Liver (tissue), 9 donors: ENCODE measurements around the gene GATB. TPM values are rescaled to one million over a fixed set of nuclear protein-coding genes. Genes with fewer than 3 reads are reported as not detected.
A peak's percentile ranks its signal among the peaks of the same experiment; 100 is the strongest.

Experiments used
- DNase-seq: peaks from one replicate; pipeline ENCODE4 v3.0.0-alpha.2; 2017; ENCODE audit warnings: low spot score
- H3K27ac ChIP-seq, 2 donors: one replicate each; pipeline ENCODE4 v1.7.0; 2013; ENCODE audit warnings: inconsistent platforms in 2 of 2, low read length in 2 of 2, control low read depth in 1 of 2, low read depth in 1 of 2, mild to moderate bottlenecking in 1 of 2
- H3K27me3 ChIP-seq, 4 donors: one replicate each; pipeline versions ENCODE4 v1.6.1 to v1.7.0; 2013; ENCODE audit warnings: low read length in 3 of 4, inconsistent platforms in 1 of 4, mild to moderate bottlenecking in 1 of 4, moderate library complexity in 1 of 4; ENCODE audit not compliant: control insufficient read depth in 4 of 4, insufficient read depth in 4 of 4
- H3K36me3 ChIP-seq, 4 donors: one replicate each; pipeline versions ENCODE4 v1.6.1 to v1.7.0; 2013; ENCODE audit warnings: low read length in 3 of 4, mild to moderate bottlenecking in 3 of 4, low read depth in 1 of 4, moderate library complexity in 1 of 4; ENCODE audit not compliant: control insufficient read depth in 4 of 4, insufficient read depth in 3 of 4
- H3K4me1 ChIP-seq, 4 donors: one replicate each; pipeline versions ENCODE4 v1.6.1 to v1.7.0; 2013; ENCODE audit warnings: low read length in 3 of 4, mild to moderate bottlenecking in 3 of 4, moderate library complexity in 1 of 4; ENCODE audit not compliant: control insufficient read depth in 4 of 4, insufficient read depth in 4 of 4
- H3K4me3 ChIP-seq, 3 donors: one replicate each; pipeline versions ENCODE4 v1.6.1 to v1.7.0; 2013; ENCODE audit warnings: low read length in 3 of 3, control low read depth in 1 of 3, low read depth in 1 of 3, mild to moderate bottlenecking in 1 of 3
- H3K9ac ChIP-seq, 2 donors: one replicate each; pipeline ENCODE4 v1.7.0; 2013; ENCODE audit warnings: low read length in 2 of 2, mild to moderate bottlenecking in 2 of 2, moderate library complexity in 2 of 2, control low read depth in 1 of 2, low read depth in 1 of 2
- H3K9me3 ChIP-seq, 4 donors: one replicate each; pipeline versions ENCODE4 v1.6.1 to v1.7.0; 2013; ENCODE audit warnings: low read length in 3 of 4; ENCODE audit not compliant: control insufficient read depth in 4 of 4
- ATF3 ChIP-seq: IDR thresholded peaks from 2 replicates; pipeline ENCODE4 v1.6.1; 2016; ENCODE audit warnings: antibody characterized with exemption
- CTCF ChIP-seq: fragments of 150-350 bp; IDR thresholded peaks from 2 replicates; pipeline ENCODE4 v1.5.1; 2017; ENCODE audit warnings: improper control_type of control experiment, low read depth, low read length; ENCODE audit not compliant: missing input control
- EGR1 ChIP-seq, 2 donors: IDR thresholded peaks; 2 replicates each; pipeline ENCODE4 v1.6.1; 2016 to 2018; ENCODE audit warnings: antibody characterized with exemption in 2 of 2, low read depth in 2 of 2
- FOXA2 ChIP-seq: IDR thresholded peaks from 2 replicates; pipeline ENCODE4 v1.6.1; 2016; ENCODE audit warnings: antibody characterized with exemption
- HNF4A ChIP-seq, 2 donors: conservative IDR thresholded peaks; 2 replicates each; pipeline ENCODE4 v1.6.1; 2016; ENCODE audit warnings: antibody characterized with exemption in 2 of 2, mild to moderate bottlenecking in 2 of 2
- JUND ChIP-seq, 2 donors: IDR thresholded peaks; 2 replicates each; pipeline ENCODE4 v1.6.1; 2016; ENCODE audit warnings: antibody characterized with exemption in 2 of 2
- MAX ChIP-seq: IDR thresholded peaks from 2 replicates; pipeline ENCODE4 v1.6.1; 2016; ENCODE audit warnings: antibody characterized with exemption
- NR2F2 ChIP-seq: IDR thresholded peaks from 2 replicates; pipeline ENCODE4 v1.6.1; 2016; ENCODE audit warnings: antibody characterized with exemption
- RAD21 ChIP-seq, 2 donors: IDR thresholded peaks; 2 replicates each; pipeline ENCODE4 v1.6.1; 2016; ENCODE audit warnings: antibody characterized with exemption in 2 of 2, mild to moderate bottlenecking in 2 of 2
- REST ChIP-seq: IDR thresholded peaks from 2 replicates; pipeline ENCODE4 v1.6.1; 2016; ENCODE audit warnings: antibody characterized with exemption, mild to moderate bottlenecking
- RXRA ChIP-seq, 2 donors: IDR thresholded peaks; 2 replicates each; pipeline ENCODE4 v1.6.1; 2017 to 2018; ENCODE audit warnings: antibody characterized with exemption in 2 of 2, mild to moderate bottlenecking in 1 of 2
- TAF1 ChIP-seq: conservative IDR thresholded peaks from 2 replicates; pipeline ENCODE4 v1.6.1; 2016; ENCODE audit warnings: antibody characterized with exemption, mild to moderate bottlenecking
- ZBTB33 ChIP-seq: IDR thresholded peaks from 2 replicates; pipeline ENCODE4 v1.6.1; 2016; ENCODE audit warnings: antibody characterized with exemption
- WGBS: extraction: QIAGEN DNeasy Blood & Tissue Kit; methylation state at CpG from one replicate; pipeline ENCODE4 v1.1.7; 2013; 5-methylcytosine and 5-hydroxymethylcytosine counted together
- polyA plus RNA-seq, 2 donors: library from polyadenylated mRNA; stranded (reverse) in 1 of 2; unstranded in 1 of 2; fragments of 200-250 nt in 1 of 2; fragments of >200 nt in 1 of 2; fragmentation: Nextera tagmentation in 1 of 2; extraction: Ambion mirVana in 1 of 2; gene quantifications; one replicate each; pipeline versions ENCODE4 v1.2.1 to v1.2.3, GENCODE V29; 2013 to 2015
- total RNA-seq, 2 donors: library from RNA; depleted of rRNA; stranded (reverse); fragments of >200 nt; gene quantifications; one replicate each; pipeline ENCODE4 v1.2.3, GENCODE V29; 2014
- donor health status: healthy.
- donor health status: healthy.
- donor health status: healthy.
- donor health status: healthy.
- donor health status: healthy.

The GATB gene
- total and polyA plus RNA-seq, 4 donors: 10.4 to 17.3 (median 12.5) TPM

- no peak overlapping the region for H3K9ac ChIP-seq
- no peaks in the 10 kb centered on the region for H3K27me3 ChIP-seq
- H3K4me1 ChIP-seq: peaks cover 0 to 12% (median 10%) of the 10 kb centered on the region in 4 donors
- peaks cover 0 to 20% (median 8%) of the 10 kb centered on the region in 4 donors for H3K36me3 ChIP-seq
- DNase-seq: no peak
- H3K27ac ChIP-seq: no peak overlapping the region
- TF ChIP-seq TAF1 (no peak), HNF4A (conservative IDR thresholded peaks at IDR 0.05) (no peak), RXRA (IDR thresholded peaks at IDR 0.05) (no peak), ATF3 (no peak), REST (no peak), CTCF (no peak), RAD21 (IDR thresholded peaks at IDR 0.05) (no peak), NR2F2 (no peak), EGR1 (IDR thresholded peaks at IDR 0.05; ENCODE audit: low read depth in 2 of 2) (no peak), MAX (no peak), FOXA2 (no peak), JUND (IDR thresholded peaks at IDR 0.05) (no peak), ZBTB33 (no peak)
- no peak overlapping the region for H3K4me3 ChIP-seq
- WGBS: 96% methylated on average over 5 of the region's 5 CpGs
- no peaks in the 10 kb centered on the region for H3K9me3 ChIP-seq
Measured at GRCh38 chr4:151753056-151753455, 7.8 kb downstream of the GATB start.

- no peak overlapping the region for H3K9ac ChIP-seq
- TF ChIP-seq FOXA2 (no peak), HNF4A (conservative IDR thresholded peaks at IDR 0.05) (peak in 1 of 2 donors; percentile 28)
- H3K27me3 ChIP-seq: no peaks in the 10 kb centered on the region
- H3K27ac ChIP-seq: no peak overlapping the region
- H3K9me3 ChIP-seq: no peaks in the 10 kb centered on the region
- no peak overlapping the region for H3K4me3 ChIP-seq
- H3K4me1 ChIP-seq: peaks cover 0 to 12% (median 10%) of the 10 kb centered on the region in 4 donors
- no peak for DNase-seq
- WGBS: 52% methylated on average over 6 of the region's 6 CpGs
- H3K36me3 ChIP-seq: peaks cover 0 to 3% (median under 1%) of the 10 kb centered on the region in 4 donors
Measured at GRCh38 chr4:151750156-151750555, 10.7 kb downstream of the GATB start.
